Measurements from ENCODE around the gene ZFP1. TPM values are rescaled to one million over a fixed set of nuclear protein-coding genes. Genes with fewer than 3 reads are reported as not detected.
"Not testable (repeated sequence)": the region's sequence is repeated elsewhere in the genome, so short reads cannot be mapped to it uniquely, and the experiment has no call there.

Gene ZFP1
- total RNA-seq, 1 donor from 2014 or later, result 11.3 TPM

- intact Hi-C loops (cut with DNase I), result loop anchor here (10.0 kb wide), 1 partner anchor 207 kb away; no protein-coding TSS in a partner anchor
- Histone ChIP-seq H3K4me1 (peaks cover 3% of the 10 kb centered on the region), H3K27ac (peak overlapping the region; percentile 2), H3K27me3 (no peaks in the 10 kb centered on the region), H3K36me3 (no peaks in the 10 kb centered on the region), H3K9me3 (no peaks in the 10 kb centered on the region), H3K4me3 (no peak overlapping the region)
- DNase-seq (ENCODE audit: extremely low spot score in 2 of 2), result no peak
- TF ChIP-seq POLR2AphosphoS5 (IDR thresholded peaks at IDR 0.05; ENCODE audit: insufficient read depth in 1 of 2, low read depth in 1 of 2) (peak in 1 of 2 donors; percentile 39), POLR2A (IDR thresholded peaks at IDR 0.05) (no peak), CTCF (IDR thresholded peaks at IDR 0.05) (no peak)
Measured at GRCh38 chr16:75198135-75198600, 49.8 kb downstream of the ZFP1 start.

DNA sequence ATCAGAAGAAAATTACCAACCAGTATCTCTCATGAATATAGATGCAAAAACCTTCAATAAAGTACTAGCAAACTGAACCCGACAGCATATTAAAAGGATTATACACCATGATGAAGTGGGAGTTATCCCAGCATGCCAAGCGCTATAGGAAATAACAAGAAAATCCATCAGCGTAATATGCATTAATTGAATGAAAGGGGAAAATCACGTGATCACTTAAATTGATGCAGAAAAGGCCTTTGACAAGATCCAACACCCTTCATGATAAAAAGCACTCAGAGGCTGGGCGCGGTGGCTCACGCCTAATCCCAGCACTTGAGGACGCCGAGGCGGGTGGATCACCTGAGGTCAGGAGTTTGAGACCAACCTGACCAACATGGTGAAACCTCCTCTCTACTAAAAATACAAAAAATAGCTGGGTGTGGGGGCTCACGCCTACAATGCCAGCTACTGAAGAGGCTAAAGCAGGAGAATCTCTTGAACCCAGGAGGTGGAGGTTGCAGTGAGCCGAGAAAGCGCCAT, 53.8 kb downstream of the ZFP1 start:
- Histone ChIP-seq H3K27me3 (no peaks in the 10 kb centered on the region), H3K9me3 (no peaks in the 10 kb centered on the region), H3K27ac (no peak overlapping the region), H3K4me3 (no peak overlapping the region), H3K36me3 (no peaks in the 10 kb centered on the region), H3K4me1 (peaks cover 3% of the 10 kb centered on the region)
- intact Hi-C loops (cut with DNase I), result no loop called here
- no peak for DNase-seq (ENCODE audit: extremely low spot score in 2 of 2)
- TF ChIP-seq CTCF (IDR thresholded peaks at IDR 0.05) (no peak), POLR2AphosphoS5 (IDR thresholded peaks at IDR 0.05; ENCODE audit: insufficient read depth in 1 of 2, low read depth in 1 of 2) (no peak), POLR2A (IDR thresholded peaks at IDR 0.05) (no peak)

DNA sequence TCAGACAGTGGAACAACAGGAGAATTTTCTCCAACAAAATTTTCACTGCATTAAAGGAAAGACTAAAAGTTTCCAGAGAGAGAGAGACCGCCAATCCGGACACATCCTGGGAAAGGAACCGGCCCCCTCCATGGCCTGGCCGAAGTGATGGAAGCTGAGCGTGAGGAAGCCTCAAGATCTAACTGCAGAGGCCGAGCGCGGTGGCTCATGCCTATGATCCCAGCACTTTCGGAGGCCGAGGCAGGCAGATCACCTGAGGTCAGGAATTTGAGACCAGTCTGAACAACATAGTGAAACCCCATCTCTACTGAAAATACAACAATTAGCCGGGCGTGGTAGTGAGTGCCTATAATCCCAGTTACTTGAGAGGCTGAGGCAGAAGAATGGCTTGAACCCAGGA, 54.8 kb downstream of the ZFP1 start:
- Histone ChIP-seq H3K27ac (no peak overlapping the region), H3K4me1 (peaks cover 3% of the 10 kb centered on the region), H3K36me3 (no peaks in the 10 kb centered on the region), H3K4me3 (no peak overlapping the region), H3K9me3 (no peaks in the 10 kb centered on the region), H3K27me3 (no peaks in the 10 kb centered on the region)
- TF ChIP-seq POLR2AphosphoS5 (IDR thresholded peaks at IDR 0.05; ENCODE audit: insufficient read depth in 1 of 2, low read depth in 1 of 2) (no peak), CTCF (IDR thresholded peaks at IDR 0.05) (no peak), POLR2A (IDR thresholded peaks at IDR 0.05) (no peak)
- intact Hi-C loops (cut with DNase I), result no loop called here
- no peak for DNase-seq (ENCODE audit: extremely low spot score in 2 of 2)

DNA sequence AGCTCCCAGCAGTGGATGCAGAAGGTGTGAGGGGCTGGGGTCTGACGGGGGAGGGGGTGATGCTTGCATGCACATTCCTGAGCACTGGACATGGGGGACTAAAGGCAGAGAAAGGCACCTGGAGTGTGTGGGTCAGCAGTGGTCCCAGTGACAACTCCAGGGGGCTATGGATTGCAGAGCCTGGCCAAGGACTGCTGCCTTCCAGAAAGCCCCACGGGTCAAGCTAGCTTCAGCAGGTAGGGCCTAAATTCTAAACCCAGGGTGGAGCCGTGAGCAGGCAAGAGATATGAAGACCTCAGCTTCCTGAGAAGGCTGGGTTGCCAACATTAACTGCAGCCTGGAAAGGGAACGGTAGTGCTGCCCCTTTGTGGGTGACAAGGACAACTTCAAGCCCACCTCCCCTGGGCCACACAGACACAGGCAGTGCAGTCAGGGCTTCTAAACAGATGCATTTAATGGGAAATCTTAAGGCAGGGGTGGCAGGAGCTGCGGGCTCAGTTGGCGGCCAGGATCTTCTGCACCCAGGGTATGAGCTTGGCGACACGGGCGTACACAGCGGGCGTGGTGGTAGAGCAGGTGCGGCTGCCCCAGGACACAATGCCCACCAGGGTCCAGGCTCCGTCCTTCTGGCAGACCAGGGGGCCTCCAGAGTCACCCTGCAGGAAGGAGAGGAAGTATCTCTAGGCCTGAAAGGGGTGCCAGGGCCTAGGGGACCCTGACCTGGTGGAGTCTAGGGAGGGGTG, 55.5 kb downstream of the ZFP1 start:
- H3K4me1 ChIP-seq, result peaks cover 3% of the 10 kb centered on the region
- no peak overlapping the region for H3K27ac ChIP-seq
- no peak for DNase-seq (ENCODE audit: extremely low spot score in 2 of 2)
- intact Hi-C loops (cut with DNase I), result no loop called here
- H3K27me3 ChIP-seq, result no peaks in the 10 kb centered on the region
- no peaks in the 10 kb centered on the region for H3K36me3 ChIP-seq
- no peaks in the 10 kb centered on the region for H3K9me3 ChIP-seq
- no peak for TF ChIP-seq POLR2A (IDR thresholded peaks at IDR 0.05)
- TF ChIP-seq POLR2AphosphoS5 (IDR thresholded peaks at IDR 0.05; ENCODE audit: insufficient read depth in 1 of 2, low read depth in 1 of 2), result no peak
- TF ChIP-seq CTCF (IDR thresholded peaks at IDR 0.05), result no peak
- H3K4me3 ChIP-seq, result no peak overlapping the region

DNA sequence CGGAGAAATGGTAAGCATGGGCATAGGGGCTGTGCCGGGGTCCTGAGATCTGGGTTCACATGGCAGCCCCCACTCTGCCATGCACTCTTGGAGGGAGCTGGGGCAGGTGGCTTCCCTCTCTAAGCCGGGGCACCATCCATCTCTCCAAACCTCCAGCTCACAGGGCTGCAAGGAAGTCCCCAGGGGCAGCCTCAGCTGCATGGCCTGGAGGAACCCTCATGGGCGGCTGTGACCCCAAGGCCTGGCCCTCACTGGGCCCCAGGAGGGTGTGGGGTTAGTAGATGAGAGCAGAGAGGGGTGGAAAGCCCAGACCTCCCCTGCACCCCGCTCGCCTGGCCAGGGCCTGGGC, 56.1 kb downstream of the ZFP1 start:
- H3K27ac ChIP-seq, result no peak overlapping the region
- TF ChIP-seq POLR2AphosphoS5 (IDR thresholded peaks at IDR 0.05; ENCODE audit: insufficient read depth in 1 of 2, low read depth in 1 of 2), result no peak
- no peak for TF ChIP-seq CTCF (IDR thresholded peaks at IDR 0.05)
- no peak for TF ChIP-seq POLR2A (IDR thresholded peaks at IDR 0.05)
- no peaks in the 10 kb centered on the region for H3K36me3 ChIP-seq
- DNase-seq (ENCODE audit: extremely low spot score in 2 of 2), result no peak
- intact Hi-C loops (cut with DNase I), result no loop called here
- H3K4me1 ChIP-seq, result peaks cover 3% of the 10 kb centered on the region
- no peaks in the 10 kb centered on the region for H3K27me3 ChIP-seq
- H3K9me3 ChIP-seq, result no peaks in the 10 kb centered on the region
- no peak overlapping the region for H3K4me3 ChIP-seq

DNA sequence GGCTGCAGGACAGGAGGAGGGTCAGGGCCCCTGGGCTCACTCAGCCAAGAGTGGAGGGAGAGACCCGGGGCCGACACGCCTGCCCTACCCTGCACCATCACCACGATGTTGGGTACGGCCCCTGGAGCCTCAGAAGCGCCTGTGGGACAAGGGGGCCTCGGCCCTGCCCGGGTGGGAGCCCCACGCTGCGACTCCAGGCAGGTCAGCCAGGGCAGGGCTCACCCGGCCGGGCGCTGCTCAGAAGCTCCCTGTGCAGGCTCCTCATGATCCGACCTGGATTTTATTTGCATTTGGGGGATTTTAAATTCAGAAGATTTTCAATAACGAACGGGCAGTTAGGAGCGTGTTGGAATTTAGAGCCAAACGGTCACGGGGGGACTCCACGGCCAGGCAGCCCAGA, 56.6 kb downstream of the ZFP1 start:
- DNase-seq (ENCODE audit: extremely low spot score in 2 of 2); H3K27ac ChIP-seq; H3K9me3 ChIP-seq; intact Hi-C loops (cut with DNase I); H3K27me3 ChIP-seq; H3K36me3 ChIP-seq; H3K4me1 ChIP-seq; H3K4me3 ChIP-seq: not testable (repeated sequence)

GRCh38 chr16:75205438-75205837, 57.1 kb downstream of the ZFP1 start:
- H3K4me3 ChIP-seq; intact Hi-C loops (cut with DNase I); H3K4me1 ChIP-seq; H3K27ac ChIP-seq; H3K9me3 ChIP-seq; H3K36me3 ChIP-seq; H3K27me3 ChIP-seq; DNase-seq (ENCODE audit: extremely low spot score in 2 of 2): not testable (repeated sequence)

Data from vagina (tissue), 2 donors.